Activated T-helper 1 cell treated with anti-CD3 and anti-CD28 coated beads, Interleukin-12 subunit alpha, Interleukin-12 subunit beta, Interleukin-2, Interleukin-4 antibody, amounts not matched to agents 30 ng/mL and 10 ng/mL and 1 ng/mL, durations not matched to agents 14 hours and 24 hours and 36 hours (primary cell): ENCODE data around the gene PIGL. TPM values are rescaled to one million over a fixed set of nuclear protein-coding genes. Genes with fewer than 3 reads are reported as not detected.

ENCODE experiments used
- DNase-seq: peaks from one replicate; pipeline ENCODE4 v3.0.0; 2021; ENCODE audit warnings: low spot score
- H3K27ac Mint-ChIP-seq: one replicate; pipeline ENCODE4 v1.8.0; 2021; ENCODE audit warnings: mild to moderate bottlenecking, mixed read lengths
- H3K27me3 Mint-ChIP-seq: one replicate; pipeline ENCODE4 v1.8.0; 2022; ENCODE audit warnings: mild to moderate bottlenecking, moderate library complexity, mixed read lengths; ENCODE audit not compliant: insufficient read depth
- H3K36me3 Mint-ChIP-seq: one replicate; pipeline ENCODE4 v1.8.0; 2021; ENCODE audit warnings: low read depth, mixed read lengths
- H3K4me1 Mint-ChIP-seq: one replicate; pipeline ENCODE4 v1.8.0; 2021; ENCODE audit warnings: low read depth, mixed read lengths
- H3K4me3 Mint-ChIP-seq: one replicate; pipeline ENCODE4 v1.8.0; 2021; ENCODE audit warnings: mild to moderate bottlenecking, moderate library complexity, mixed read lengths
- H3K9me3 Mint-ChIP-seq: one replicate; pipeline ENCODE4 v1.8.0; 2021; ENCODE audit warnings: mixed read lengths
- intact Hi-C: fragments of 100-400 bp; cut with micrococcal nuclease; formaldehyde crosslinking; loops from one replicate; pipeline ENCODE4 v1.15.1; 2024
- total RNA-seq: library from RNA; stranded (reverse); gene quantifications from 2 replicates; pipeline ENCODE4 v1.2.3, GENCODE V29; 2022

Gene PIGL
- total RNA-seq, 1 donor from 2014 or later, result 45.7 TPM

DNA sequence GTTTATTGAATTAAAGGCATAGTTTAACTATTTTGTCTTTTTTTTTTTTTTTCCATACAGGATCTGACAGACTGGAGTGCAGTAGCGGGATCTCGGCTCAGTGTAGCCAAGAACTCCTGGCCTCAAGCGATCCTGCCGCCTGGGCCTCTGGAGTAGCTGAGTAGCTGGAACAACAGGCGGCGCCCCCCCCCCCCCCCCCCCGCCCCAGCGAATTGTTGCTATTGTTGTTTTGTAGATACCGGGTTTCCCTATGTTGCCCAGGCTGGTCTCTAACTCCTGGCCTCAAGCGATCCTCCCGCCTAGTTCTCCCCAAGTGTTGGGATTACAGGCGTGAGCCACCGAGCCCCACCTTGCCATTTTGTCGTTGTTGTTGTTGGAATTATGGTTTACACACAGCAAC is 137.6 kb downstream of the PIGL start:
- peak overlapping the region; percentile 80 for H3K4me3 Mint-ChIP-seq
- H3K4me1 Mint-ChIP-seq, result peaks cover 16% of the 10 kb centered on the region
- DNase-seq, result no peak
- H3K36me3 Mint-ChIP-seq, result peaks cover 7% of the 10 kb centered on the region
- H3K27ac Mint-ChIP-seq, result no peak overlapping the region
- no peaks in the 10 kb centered on the region for H3K9me3 Mint-ChIP-seq
- intact Hi-C loops, result loop anchor here (5.0 kb wide), 1 partner anchor 137 kb away; the partner anchor contains the start of genes NCOR1 and PIGL
- H3K27me3 Mint-ChIP-seq, result peaks cover 22% of the 10 kb centered on the region

DNA sequence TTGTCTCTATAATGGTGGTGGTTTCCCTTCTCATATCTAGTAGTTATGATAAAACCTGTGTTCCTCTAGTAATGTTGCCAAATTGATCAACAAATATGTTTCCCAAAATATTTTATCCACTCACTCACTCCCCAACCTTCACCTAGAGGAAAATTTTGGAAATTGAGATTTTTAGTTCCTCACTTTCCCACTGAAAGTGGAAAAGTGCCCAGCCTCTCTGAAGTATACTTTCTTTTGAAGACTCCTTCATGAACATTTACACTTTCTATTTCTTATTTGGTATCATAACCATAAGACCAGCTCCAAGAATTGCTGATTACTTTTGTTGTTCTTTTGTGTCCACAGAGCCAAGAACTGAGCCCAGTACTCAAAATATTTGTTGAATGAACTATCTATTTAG is 141.4 kb downstream of the PIGL start:
- H3K4me3 Mint-ChIP-seq, result no peak overlapping the region
- H3K36me3 Mint-ChIP-seq, result no peaks in the 10 kb centered on the region
- intact Hi-C loops, result no loop called here

DNA sequence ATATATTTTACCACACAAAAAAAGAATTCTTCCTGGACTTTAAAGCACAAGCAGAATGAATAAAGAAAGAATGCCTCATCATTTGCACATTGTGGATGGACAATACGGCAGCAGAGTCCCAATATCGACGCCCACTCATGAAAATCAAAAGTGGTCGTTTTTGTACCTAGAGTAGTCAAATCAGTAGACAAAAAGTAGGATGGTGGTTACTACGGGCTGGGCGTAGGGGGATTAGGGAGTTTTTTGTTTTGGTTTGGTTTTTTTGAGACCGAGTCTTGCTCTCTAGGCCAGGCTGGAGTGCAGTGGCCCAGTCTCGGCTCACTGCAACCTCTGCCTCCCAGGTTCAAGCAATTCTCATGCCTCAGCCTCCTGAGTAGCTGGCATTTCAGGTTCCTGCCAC is 144.9 kb downstream of the PIGL start:
- Mint-ChIP-seq H3K9me3 (no peaks in the 10 kb centered on the region), H3K4me3 (no peak overlapping the region), H3K27ac (no peak overlapping the region), H3K4me1 (no peaks in the 10 kb centered on the region), H3K36me3 (no peaks in the 10 kb centered on the region), H3K27me3 (peaks cover 8% of the 10 kb centered on the region)
- DNase-seq, result no peak
- intact Hi-C loops, result loop anchor here (5.0 kb wide), 1 partner anchor 225 kb away; no protein-coding TSS in a partner anchor

More for the DNA sequence above, 141.4 kb downstream of the PIGL start:
- Mint-ChIP-seq H3K27ac (no peak overlapping the region), H3K4me1 (no peaks in the 10 kb centered on the region), H3K27me3 (peaks cover 17% of the 10 kb centered on the region), H3K9me3 (no peaks in the 10 kb centered on the region)
- no peak for DNase-seq

DNA sequence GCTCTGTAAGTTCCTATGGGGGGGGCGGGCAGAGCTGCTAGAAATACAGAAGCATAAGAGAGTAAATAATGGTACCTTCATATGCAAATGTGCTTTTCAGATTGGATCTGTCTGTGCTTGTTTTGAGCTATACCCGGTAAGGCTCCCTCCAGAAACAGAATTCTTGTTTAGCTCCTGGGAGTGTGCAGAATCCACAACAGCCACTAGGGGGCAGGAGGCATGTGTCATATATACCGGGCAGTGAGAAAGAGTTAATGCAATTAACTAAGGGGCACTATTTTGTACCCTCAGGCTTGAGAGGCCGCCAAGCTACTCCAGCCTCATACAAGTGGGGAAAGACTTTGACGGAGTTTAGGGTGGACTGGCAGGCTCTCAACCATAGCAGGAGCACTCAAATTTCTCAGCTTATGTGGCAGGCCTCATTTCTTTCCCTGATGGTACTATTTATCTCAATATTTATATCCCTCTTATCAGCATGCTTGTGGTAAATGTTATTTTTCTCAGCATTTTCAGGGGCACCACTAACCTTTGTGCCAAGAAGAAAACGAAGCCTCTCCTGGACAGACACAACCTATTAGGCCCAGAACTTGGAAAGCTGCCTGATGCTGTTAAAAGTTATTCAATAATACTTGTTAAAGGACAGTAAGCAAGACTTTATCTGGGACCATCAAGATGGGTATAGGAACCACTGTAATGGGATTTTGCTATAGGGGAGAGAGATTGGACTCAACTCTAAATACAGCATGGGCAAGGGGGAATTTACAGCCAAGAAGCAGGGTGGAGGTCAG is 146.9 kb downstream of the PIGL start:
- no peaks in the 10 kb centered on the region for H3K36me3 Mint-ChIP-seq
- H3K4me1 Mint-ChIP-seq, result no peaks in the 10 kb centered on the region
- DNase-seq, result peak; percentile 59
- H3K27ac Mint-ChIP-seq, result no peak overlapping the region
- intact Hi-C loops, result loop anchor here (1.0 to 5.0 kb wide), 5 partner anchors 16 to 223 kb away; partner anchors contain the start of gene TRPV2
- H3K27me3 Mint-ChIP-seq, result peaks cover 3% of the 10 kb centered on the region
- no peak overlapping the region for H3K4me3 Mint-ChIP-seq
- H3K9me3 Mint-ChIP-seq, result no peaks in the 10 kb centered on the region

DNA sequence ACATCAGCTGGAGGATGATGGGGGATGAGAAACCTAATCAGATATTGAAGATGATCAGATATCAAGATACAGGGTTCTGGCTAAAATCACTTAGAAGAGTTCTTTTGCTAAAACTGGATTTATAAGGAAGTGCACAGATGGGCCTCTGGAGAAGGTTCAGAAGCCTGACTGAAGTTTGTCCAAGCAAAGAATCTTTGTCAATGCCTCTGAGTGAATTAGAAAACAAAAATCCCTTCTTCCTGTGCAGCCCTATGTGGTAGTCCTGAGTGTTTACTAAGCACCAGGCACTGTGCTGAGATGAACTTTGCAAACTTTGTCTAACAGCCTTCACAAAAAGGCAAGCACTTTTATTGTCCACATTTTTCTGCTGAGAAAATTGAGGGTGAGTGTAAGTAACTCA is 147.6 kb downstream of the PIGL start:
- H3K4me3 Mint-ChIP-seq, result no peak overlapping the region
- H3K27ac Mint-ChIP-seq, result no peak overlapping the region
- no peaks in the 10 kb centered on the region for H3K9me3 Mint-ChIP-seq
- H3K36me3 Mint-ChIP-seq, result no peaks in the 10 kb centered on the region
- DNase-seq, result no peak
- H3K27me3 Mint-ChIP-seq, result peaks cover 3% of the 10 kb centered on the region
- no peaks in the 10 kb centered on the region for H3K4me1 Mint-ChIP-seq
- intact Hi-C loops, result loop anchor here (1.0 to 5.0 kb wide), 2 partner anchors 51 to 223 kb away; partner anchors contain the start of gene TRPV2

DNA sequence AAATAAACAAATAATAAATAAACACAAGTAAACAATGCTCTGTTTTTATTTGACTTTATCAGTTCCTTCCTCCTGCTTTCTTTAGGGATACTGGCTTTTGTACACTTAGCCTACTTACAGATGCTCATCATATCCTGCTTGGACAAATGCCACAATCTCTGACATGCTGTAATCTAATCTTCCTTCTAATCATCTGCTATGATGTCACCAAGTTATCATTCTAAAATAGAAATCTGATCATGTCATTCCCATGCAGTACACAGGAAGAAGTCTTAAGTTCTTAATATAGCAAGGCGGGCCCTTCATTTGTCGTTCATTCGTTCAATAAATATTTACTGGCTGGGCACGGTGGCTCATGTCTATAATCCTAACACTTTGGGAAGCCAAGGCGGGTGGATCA is 154.7 kb downstream of the PIGL start:
- Mint-ChIP-seq H3K27me3 (peaks cover 7% of the 10 kb centered on the region), H3K36me3 (no peaks in the 10 kb centered on the region), H3K9me3 (no peaks in the 10 kb centered on the region), H3K4me1 (no peaks in the 10 kb centered on the region), H3K4me3 (no peak overlapping the region), H3K27ac (no peak overlapping the region)
- intact Hi-C loops, result no loop called here
- DNase-seq, result no peak

DNA sequence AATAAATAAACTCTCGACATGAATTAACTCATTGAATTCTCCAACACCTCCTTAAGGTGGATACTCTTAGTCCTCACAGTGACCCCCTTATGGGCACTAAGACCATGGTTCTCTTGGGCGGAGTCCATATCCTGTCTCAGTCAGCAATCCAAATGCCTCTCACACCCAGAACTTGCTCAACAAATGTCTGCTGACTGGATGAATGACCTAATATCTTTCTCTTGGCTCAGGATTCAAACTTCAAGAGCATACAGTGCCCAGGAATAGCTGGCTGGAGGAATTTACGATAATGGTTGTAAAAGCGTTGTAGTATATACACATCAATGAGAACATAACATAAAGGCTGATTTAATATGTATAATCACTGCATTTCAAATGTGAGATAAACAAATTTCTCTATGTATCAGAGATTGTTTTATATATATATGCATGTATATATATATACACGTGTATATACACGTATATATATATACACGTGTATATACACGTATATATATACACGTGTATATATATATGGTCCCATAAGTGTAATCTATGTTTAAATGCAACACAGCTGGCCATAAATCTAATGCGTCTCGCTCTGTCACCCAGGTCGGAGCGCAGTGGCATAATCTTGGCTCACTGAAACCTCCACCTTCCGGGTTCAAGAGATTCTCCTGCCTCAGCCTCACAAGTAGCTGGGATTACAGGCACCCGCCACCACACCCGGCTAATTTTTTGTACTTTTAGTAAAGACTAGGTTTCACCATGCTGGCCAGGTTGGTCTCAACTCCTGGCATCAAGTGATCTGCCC is 157.3 kb downstream of the PIGL start:
- Mint-ChIP-seq H3K4me3 (no peak overlapping the region), H3K27ac (no peak overlapping the region), H3K4me1 (no peaks in the 10 kb centered on the region), H3K9me3 (no peaks in the 10 kb centered on the region), H3K36me3 (no peaks in the 10 kb centered on the region), H3K27me3 (peaks cover 7% of the 10 kb centered on the region)
- DNase-seq, result no peak
- intact Hi-C loops, result no loop called here

Other genes starting within 250 kb of the PIGL start
- gene ZSWIM7, start 217.5 kb upstream of the PIGL start, total RNA-seq, result 8.3 and 9.5 TPM in 2 replicates
- 38.0 and 40.3 TPM in 2 replicates for gene TTC19, start 217.4 kb upstream of the PIGL start, total RNA-seq
- gene NCOR1, start 1.7 kb upstream of the PIGL start, total RNA-seq, result 123 and 131 TPM in 2 replicates
- gene CENPV, start 136.3 kb downstream of the PIGL start, total RNA-seq, result 47.1 and 54.7 TPM in 2 replicates
- gene UBB, start 163.9 kb downstream of the PIGL start, total RNA-seq, result 1,933 and 1,974 TPM in 2 replicates
- 38.2 and 42.2 TPM in 2 replicates for gene TRPV2, start 198.4 kb downstream of the PIGL start, total RNA-seq